ENCODE results near the gene CEP128. TPM values are rescaled to one million over a fixed set of nuclear protein-coding genes. Genes with fewer than 3 reads are reported as not detected.

Gene CEP128
- total RNA-seq, 1 experiment from 2014 or later = 12.0 TPM

DNA sequence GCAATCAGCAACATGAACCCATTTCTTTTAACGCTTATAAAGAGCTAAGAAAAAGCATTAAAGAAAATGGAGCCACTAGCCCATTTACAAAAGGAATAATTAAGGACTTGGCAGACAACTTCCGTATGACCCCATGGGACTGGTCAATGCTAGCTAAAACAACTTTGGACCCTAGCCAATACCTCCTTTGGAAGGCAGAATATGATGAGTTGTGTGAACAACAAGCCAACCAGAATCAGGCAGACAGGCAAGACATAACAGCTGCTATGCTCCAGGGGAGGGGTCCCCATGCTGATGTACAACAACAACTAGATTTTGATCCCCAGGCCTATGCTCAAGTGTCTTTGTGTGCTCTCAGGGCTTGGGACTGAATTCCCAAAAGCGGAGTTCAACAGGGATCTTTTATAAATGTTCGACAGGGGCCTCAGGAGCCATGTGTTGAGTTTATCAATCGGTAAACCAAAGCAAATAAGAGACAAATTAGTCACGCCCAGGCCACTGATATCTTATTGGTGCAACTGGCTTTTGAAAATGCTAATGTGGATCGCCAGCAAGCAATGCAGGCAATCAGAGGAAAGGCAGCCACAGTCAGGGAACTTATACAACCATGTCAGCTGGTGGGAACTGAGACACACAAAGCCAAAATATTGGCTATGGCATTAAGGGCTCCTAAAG is 475.9 kb downstream of the CEP128 start:
- H3K4me1 Mint-ChIP-seq = peaks cover 39% of the 10 kb centered on the region
- DNase-seq (ENCODE audit: low spot score) = no peak
- ChIA-PET CTCF (no interaction called here), POLR2A (interaction anchor here (0.6 kb wide), 1 partner anchor 24 kb away, joined by 3 read pairs; no protein-coding TSS in a partner anchor)
- no peak for ATAC-seq
- H3K4me3 Mint-ChIP-seq = no peak overlapping the region
- H3K36me3 Mint-ChIP-seq = peaks cover 8% of the 10 kb centered on the region; the same call in 1 of the 2 replicates
- TF ChIP-seq, protein P1, sequence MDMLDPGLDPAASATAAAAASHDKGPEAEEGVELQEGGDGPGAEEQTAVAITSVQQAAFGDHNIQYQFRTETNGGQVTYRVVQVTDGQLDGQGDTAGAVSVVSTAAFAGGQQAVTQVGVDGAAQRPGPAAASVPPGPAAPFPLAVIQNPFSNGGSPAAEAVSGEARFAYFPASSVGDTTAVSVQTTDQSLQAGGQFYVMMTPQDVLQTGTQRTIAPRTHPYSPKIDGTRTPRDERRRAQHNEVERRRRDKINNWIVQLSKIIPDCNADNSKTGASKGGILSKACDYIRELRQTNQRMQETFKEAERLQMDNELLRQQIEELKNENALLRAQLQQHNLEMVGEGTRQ (CRISPR knock-in tag; IDR thresholded peaks at IDR 0.05) = no peak
- TF ChIP-seq ZBTB21 (CRISPR knock-in tag; IDR thresholded peaks at IDR 0.05; ENCODE audit: borderline replicate concordance) (no peak), TEAD1 (CRISPR knock-in tag; IDR thresholded peaks at IDR 0.05) (no peak), ZNF263 (CRISPR knock-in tag; IDR thresholded peaks at IDR 0.05; ENCODE audit: low read depth) (no peak), JAZF1 (CRISPR knock-in tag; IDR thresholded peaks at IDR 0.05) (no peak), FOXJ3 (CRISPR knock-in tag; IDR thresholded peaks at IDR 0.05; ENCODE audit: borderline replicate concordance) (no peak), ZNF232 (CRISPR knock-in tag; IDR thresholded peaks at IDR 0.05) (no peak)
- TF ChIP-seq, protein P2, sequence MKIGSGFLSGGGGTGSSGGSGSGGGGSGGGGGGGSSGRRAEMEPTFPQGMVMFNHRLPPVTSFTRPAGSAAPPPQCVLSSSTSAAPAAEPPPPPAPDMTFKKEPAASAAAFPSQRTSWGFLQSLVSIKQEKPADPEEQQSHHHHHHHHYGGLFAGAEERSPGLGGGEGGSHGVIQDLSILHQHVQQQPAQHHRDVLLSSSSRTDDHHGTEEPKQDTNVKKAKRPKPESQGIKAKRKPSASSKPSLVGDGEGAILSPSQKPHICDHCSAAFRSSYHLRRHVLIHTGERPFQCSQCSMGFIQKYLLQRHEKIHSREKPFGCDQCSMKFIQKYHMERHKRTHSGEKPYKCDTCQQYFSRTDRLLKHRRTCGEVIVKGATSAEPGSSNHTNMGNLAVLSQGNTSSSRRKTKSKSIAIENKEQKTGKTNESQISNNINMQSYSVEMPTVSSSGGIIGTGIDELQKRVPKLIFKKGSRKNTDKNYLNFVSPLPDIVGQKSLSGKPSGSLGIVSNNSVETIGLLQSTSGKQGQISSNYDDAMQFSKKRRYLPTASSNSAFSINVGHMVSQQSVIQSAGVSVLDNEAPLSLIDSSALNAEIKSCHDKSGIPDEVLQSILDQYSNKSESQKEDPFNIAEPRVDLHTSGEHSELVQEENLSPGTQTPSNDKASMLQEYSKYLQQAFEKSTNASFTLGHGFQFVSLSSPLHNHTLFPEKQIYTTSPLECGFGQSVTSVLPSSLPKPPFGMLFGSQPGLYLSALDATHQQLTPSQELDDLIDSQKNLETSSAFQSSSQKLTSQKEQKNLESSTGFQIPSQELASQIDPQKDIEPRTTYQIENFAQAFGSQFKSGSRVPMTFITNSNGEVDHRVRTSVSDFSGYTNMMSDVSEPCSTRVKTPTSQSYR (CRISPR knock-in tag; IDR thresholded peaks at IDR 0.05) = no peak
- TF ChIP-seq, protein P3, sequence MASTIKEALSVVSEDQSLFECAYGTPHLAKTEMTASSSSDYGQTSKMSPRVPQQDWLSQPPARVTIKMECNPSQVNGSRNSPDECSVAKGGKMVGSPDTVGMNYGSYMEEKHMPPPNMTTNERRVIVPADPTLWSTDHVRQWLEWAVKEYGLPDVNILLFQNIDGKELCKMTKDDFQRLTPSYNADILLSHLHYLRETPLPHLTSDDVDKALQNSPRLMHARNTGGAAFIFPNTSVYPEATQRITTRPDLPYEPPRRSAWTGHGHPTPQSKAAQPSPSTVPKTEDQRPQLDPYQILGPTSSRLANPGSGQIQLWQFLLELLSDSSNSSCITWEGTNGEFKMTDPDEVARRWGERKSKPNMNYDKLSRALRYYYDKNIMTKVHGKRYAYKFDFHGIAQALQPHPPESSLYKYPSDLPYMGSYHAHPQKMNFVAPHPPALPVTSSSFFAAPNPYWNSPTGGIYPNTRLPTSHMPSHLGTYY (CRISPR knock-in tag; IDR thresholded peaks at IDR 0.05) = no peak
- TF ChIP-seq, protein P4, sequence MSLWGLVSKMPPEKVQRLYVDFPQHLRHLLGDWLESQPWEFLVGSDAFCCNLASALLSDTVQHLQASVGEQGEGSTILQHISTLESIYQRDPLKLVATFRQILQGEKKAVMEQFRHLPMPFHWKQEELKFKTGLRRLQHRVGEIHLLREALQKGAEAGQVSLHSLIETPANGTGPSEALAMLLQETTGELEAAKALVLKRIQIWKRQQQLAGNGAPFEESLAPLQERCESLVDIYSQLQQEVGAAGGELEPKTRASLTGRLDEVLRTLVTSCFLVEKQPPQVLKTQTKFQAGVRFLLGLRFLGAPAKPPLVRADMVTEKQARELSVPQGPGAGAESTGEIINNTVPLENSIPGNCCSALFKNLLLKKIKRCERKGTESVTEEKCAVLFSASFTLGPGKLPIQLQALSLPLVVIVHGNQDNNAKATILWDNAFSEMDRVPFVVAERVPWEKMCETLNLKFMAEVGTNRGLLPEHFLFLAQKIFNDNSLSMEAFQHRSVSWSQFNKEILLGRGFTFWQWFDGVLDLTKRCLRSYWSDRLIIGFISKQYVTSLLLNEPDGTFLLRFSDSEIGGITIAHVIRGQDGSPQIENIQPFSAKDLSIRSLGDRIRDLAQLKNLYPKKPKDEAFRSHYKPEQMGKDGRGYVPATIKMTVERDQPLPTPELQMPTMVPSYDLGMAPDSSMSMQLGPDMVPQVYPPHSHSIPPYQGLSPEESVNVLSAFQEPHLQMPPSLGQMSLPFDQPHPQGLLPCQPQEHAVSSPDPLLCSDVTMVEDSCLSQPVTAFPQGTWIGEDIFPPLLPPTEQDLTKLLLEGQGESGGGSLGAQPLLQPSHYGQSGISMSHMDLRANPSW (CRISPR knock-in tag; conservative IDR thresholded peaks at IDR 0.05; ENCODE audit: low read depth) = no peak
- TF ChIP-seq, protein P5, sequence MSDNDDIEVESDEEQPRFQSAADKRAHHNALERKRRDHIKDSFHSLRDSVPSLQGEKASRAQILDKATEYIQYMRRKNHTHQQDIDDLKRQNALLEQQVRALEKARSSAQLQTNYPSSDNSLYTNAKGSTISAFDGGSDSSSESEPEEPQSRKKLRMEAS (CRISPR knock-in tag; IDR thresholded peaks at IDR 0.05) = no peak
- peaks cover 91% of the 10 kb centered on the region for H3K27me3 Mint-ChIP-seq (ENCODE audit: low read depth)
- H3K9me3 Mint-ChIP-seq = peaks cover 39% of the 10 kb centered on the region
- H3K27ac Mint-ChIP-seq = no peak overlapping the region

DNA sequence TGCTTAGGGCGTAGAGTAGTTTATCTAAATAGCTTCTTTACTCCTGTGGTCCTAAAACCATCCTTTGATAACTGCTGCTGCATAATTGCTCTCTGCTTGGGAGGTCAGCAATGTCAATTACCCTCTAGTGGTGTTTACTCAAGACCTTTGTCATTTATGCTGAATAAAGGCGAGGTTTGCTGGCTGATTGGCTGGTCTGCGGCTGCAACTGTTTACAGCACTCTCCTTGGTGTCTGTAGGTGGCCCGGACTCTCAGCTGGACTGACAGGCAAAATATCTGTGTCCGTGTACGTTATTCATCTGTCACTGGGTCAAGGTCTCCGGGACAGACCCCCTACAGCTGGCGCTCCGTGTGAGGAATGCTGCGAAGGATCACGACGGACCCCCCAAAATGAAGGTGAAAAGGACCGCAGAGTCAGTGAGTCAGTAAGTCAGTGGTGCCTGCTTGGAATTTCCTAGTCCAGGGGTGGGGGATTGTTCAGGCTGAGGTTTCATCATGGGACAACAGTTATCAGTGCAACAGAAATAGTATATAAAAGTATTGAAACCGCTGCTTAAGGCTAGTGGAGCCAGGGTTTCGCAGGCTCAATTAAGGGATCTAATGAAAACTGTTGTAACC is 476.9 kb downstream of the CEP128 start:
- H3K27ac Mint-ChIP-seq = no peak overlapping the region
- CTCF ChIA-PET = no interaction called here
- peaks cover 97% of the 10 kb centered on the region for H3K27me3 Mint-ChIP-seq (ENCODE audit: low read depth)
- H3K4me1 Mint-ChIP-seq = peaks cover 39% of the 10 kb centered on the region
- ATAC-seq = peak; percentile 91
- POLR2A ChIA-PET = no interaction called here
- no peak overlapping the region for H3K4me3 Mint-ChIP-seq
- TF ChIP-seq TEAD1 (CRISPR knock-in tag; IDR thresholded peaks at IDR 0.05) (peak; percentile 55; the same call in 1 of the 2 replicates), FOXK1 (CRISPR knock-in tag; IDR thresholded peaks at IDR 0.05) (peak; percentile 42; the same call in 1 of the 2 replicates), JUN (CRISPR knock-in tag; IDR thresholded peaks at IDR 0.05) (no peak)
- TF ChIP-seq, protein P6, sequence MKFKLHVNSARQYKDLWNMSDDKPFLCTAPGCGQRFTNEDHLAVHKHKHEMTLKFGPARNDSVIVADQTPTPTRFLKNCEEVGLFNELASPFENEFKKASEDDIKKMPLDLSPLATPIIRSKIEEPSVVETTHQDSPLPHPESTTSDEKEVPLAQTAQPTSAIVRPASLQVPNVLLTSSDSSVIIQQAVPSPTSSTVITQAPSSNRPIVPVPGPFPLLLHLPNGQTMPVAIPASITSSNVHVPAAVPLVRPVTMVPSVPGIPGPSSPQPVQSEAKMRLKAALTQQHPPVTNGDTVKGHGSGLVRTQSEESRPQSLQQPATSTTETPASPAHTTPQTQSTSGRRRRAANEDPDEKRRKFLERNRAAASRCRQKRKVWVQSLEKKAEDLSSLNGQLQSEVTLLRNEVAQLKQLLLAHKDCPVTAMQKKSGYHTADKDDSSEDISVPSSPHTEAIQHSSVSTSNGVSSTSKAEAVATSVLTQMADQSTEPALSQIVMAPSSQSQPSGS (CRISPR knock-in tag; IDR thresholded peaks at IDR 0.05; ENCODE audit: borderline replicate concordance, low read depth) = no peak
- TF ChIP-seq, protein P7, sequence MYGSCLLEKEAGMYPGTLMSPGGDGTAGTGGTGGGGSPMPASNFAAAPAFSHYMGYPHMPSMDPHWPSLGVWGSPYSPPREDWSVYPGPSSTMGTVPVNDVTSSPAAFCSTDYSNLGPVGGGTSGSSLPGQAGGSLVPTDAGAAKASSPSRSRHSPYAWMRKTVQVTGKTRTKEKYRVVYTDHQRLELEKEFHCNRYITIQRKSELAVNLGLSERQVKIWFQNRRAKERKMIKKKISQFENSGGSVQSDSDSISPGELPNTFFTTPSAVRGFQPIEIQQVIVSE (CRISPR knock-in tag; IDR thresholded peaks at IDR 0.05; ENCODE audit: borderline replicate concordance) = no peak
- TF ChIP-seq, protein P8, sequence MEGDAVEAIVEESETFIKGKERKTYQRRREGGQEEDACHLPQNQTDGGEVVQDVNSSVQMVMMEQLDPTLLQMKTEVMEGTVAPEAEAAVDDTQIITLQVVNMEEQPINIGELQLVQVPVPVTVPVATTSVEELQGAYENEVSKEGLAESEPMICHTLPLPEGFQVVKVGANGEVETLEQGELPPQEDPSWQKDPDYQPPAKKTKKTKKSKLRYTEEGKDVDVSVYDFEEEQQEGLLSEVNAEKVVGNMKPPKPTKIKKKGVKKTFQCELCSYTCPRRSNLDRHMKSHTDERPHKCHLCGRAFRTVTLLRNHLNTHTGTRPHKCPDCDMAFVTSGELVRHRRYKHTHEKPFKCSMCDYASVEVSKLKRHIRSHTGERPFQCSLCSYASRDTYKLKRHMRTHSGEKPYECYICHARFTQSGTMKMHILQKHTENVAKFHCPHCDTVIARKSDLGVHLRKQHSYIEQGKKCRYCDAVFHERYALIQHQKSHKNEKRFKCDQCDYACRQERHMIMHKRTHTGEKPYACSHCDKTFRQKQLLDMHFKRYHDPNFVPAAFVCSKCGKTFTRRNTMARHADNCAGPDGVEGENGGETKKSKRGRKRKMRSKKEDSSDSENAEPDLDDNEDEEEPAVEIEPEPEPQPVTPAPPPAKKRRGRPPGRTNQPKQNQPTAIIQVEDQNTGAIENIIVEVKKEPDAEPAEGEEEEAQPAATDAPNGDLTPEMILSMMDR (IDR thresholded peaks at IDR 0.05) = no peak
- peaks cover 39% of the 10 kb centered on the region for H3K9me3 Mint-ChIP-seq
- H3K36me3 Mint-ChIP-seq = peaks cover 8% of the 10 kb centered on the region; the same call in 1 of the 2 replicates
- peak; percentile 19 for DNase-seq (ENCODE audit: low spot score)

All from WTC11 (cell line).